ENCODE data around the gene ZSWIM1.

The ZSWIM1 gene

DNA sequence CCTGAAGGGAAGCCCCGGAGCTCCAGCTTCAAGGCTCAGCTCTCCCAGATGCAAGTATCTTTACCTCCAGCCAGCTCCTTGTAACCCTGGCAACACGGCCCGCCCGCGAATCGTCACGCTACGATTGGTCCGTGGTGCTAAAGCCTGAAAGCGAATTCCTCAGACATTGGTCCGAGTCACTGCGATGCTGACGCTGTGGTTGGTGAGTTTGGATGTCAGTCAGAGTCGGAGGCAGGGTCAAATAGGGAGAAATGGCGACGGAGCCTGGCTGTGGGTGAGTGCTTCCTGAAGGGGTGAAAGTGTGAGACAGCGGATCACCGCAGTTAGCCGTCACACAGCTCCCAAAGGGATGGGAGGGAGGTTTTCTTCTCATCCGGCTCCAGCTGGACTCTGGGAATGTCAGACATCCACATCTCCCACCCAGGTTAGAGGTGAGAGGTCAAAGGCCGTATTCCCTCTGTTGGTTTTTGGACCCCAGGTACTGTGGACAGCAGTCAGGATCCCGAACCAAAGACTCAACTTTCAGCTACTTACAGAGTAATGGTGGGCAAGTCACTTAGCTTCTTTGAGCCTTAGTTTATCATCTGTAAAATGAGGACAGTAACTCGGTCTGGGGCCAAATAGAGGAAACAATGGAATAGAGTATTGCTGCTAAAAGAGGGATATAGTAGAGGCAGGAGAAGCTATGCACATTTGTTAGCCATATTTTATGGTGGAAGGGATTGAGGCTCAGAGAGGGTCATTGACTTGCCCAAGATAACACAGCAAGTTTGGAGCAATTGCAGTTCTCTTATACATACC lies at the start of gene ZSWIM1:
ZSWIM1 (plus strand) TSS at position 240 of the 801 bp plus-strand sequence. CDS start 1,366 bp downstream, outside the sequence.
- DNase-seq: peak; percentile 99

GRCh38 chr20:45832619-45833018 lies 48.4 kb upstream of the ZSWIM1 start:
- DNase-seq: peak; percentile 26

DNA sequence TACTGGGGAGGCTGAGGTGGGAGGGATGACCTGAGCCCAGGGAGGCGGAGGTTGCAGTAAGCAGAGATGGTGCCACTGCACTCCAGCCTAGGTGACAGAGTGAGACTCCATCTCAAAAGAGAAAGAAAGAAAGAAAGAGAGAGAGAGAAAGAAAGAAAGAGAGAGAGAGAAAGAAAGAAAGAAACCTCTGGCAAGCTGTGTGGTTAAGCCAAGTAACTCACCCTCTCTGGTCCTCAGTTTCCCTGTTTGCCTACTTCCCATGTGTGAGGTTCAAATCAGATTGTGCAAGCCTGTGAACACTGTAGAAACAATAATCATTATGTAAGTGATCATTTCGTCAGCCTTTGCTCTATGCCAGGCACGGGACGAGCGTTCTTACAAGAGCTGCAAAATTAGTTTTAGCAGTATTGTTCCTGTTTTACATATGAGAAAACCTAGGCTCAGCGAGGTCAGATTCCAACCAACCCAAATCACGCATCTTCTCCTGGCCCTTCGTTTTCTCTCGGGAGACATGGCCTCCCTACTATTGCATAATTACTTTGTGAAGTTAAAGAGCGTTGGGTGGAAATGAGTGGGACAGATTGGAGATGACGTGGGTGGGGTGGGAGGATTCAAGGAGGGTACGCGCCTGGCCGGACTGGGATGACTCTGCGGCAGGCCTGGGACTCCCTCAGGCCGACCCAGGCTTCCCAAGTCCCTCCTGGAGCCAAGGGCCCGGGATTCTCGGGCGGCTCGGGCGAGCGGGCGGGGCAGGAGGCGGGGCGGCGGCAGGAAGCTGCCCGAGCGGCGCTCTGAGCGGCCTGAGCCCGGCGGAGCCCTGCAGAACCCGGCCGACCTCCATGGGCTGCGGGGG lies 47.8 kb upstream of the ZSWIM1 start, which contains the start of gene SNX21:
SNX21 (plus strand) TSS at position 770 of the 853 bp plus-strand sequence. CDS start 121 bp downstream, outside the sequence.
- DNase-seq: peak; percentile 44

DNA sequence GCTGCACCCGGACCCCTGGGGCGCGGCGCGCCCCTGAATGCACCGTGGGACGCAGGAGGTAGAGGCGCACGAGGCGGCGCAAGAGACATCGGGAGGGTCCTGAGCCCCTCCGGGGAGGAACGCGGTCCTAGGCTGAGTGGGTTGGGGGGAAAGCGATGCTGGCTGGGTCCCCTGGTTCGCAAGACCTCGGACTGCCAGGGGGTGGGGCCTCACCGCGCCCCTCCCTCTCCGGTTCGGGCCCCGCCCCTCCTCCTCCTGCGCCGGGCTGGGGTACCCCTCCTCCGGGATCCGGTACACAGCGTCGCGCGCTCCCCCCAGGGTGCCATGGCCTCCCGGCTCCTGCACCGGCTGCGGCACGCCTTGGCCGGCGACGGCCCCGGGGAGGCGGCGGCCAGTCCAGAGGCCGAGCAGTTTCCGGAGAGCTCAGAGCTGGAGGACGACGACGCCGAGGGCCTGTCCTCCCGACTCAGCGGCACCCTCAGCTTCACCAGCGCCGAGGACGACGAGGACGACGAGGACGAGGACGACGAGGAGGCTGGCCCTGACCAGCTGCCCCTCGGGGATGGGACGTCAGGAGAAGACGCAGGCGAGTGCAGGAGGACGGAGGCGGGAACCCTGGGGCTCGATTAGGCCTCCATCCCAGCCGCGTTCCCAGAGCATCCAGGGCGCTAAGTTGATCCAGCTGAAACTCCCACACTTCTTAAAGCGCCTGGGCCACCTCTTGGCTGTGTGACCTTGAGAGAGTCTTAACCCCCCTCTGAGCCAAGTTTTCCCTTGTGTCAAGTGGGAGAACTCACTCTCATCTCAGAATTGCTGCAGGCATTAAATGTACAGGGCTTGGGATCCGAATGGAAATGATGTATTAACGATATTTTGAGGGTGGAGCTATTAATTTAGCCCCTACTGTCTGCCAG lies 46.9 kb upstream of the ZSWIM1 start:
- DNase-seq: no peak

DNA sequence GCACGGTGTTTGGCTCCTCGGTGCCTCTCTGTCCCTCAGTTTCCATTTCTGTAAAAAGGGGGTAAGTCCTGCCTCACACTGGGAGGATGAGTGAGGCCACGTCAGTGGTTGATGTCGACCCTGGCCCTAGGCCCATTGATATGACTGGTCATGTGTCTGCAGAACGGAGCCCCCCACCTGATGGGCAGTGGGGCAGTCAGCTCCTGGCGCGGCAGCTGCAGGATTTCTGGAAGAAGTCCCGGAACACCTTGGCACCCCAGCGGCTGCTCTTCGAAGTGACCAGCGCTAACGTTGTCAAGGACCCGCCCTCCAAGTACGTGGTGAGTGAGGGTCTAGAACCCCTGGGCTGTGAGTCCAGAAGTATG lies 46.2 kb upstream of the ZSWIM1 start:
- no peak for DNase-seq

DNA sequence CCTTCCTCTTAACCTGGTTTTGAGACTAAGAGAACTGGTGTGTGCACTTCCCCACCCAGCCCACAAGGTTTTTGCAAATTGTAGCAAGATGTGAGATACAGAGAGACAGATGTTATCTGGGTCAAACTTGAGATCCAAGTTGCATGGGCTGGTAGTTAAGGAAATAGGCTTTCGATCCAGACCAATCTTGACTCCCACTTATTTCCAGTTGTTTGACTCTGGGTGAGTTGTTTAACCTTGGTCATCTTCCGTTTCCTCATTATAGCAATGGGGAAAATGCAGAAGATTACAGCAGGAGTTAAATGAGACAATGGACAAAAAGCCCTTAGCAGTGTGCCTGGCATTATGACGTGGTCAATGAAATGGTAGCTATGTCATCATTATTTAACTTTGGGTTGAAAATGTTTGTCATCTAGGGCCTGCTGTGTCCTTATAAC lies 45.7 kb upstream of the ZSWIM1 start:
- DNase-seq: no peak

DNA sequence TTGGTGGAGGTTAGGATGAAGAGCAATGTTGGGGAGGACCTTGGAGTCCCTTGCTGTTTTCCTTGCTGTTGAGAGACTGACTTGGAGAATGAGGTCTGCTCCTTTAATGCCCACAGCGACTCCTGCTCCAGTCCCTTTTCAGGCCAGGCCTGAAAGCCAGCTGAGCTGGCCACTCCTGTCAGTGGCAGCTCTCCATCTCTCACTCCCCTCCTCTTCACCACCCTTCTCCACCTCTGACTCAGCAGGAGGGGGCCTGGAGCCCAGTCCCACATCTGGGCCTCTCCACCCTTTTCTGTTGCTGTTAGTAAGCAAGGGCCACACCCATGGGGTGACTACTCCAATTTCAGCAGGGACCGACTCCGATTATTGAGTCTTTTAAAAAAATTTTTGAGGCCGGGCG lies 45.2 kb upstream of the ZSWIM1 start:
- no peak for DNase-seq

DNA sequence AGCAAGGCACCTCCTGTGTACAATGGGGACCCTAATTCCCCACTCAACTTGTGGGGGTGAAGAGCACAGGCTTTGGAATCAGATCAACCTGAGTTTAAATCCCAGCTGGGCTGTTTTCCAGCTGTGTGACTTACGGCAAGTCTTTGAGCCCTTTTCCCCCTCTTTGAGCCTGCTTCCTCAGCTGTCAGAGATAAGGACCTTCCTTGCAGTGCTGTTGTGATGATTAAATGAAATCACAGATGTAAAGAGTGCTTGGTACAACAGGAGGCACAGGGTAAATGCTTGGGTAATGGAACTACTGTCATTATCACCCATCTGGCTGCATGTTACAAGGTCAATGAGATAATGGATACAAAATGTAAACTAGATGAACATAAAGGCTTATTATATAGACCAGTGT lies 44.2 kb upstream of the ZSWIM1 start:
- DNase-seq: peak; percentile 52

DNA sequence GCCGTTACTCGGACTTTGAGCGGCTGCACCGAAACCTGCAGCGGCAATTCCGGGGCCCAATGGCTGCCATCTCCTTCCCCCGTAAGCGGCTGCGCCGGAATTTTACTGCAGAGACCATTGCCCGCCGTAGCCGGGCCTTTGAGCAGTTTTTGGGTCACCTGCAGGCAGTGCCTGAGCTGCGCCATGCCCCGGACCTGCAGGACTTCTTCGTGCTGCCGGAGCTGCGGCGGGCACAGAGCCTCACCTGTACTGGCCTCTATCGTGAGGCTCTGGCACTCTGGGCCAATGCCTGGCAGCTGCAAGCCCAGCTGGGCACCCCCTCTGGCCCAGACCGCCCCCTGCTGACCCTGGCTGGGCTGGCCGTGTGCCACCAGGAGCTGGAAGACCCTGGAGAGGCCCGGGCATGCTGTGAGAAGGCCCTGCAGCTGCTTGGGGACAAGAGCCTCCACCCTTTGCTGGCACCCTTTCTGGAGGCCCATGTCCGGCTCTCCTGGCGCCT lies 40.3 kb upstream of the ZSWIM1 start:
- no peak for DNase-seq

DNA sequence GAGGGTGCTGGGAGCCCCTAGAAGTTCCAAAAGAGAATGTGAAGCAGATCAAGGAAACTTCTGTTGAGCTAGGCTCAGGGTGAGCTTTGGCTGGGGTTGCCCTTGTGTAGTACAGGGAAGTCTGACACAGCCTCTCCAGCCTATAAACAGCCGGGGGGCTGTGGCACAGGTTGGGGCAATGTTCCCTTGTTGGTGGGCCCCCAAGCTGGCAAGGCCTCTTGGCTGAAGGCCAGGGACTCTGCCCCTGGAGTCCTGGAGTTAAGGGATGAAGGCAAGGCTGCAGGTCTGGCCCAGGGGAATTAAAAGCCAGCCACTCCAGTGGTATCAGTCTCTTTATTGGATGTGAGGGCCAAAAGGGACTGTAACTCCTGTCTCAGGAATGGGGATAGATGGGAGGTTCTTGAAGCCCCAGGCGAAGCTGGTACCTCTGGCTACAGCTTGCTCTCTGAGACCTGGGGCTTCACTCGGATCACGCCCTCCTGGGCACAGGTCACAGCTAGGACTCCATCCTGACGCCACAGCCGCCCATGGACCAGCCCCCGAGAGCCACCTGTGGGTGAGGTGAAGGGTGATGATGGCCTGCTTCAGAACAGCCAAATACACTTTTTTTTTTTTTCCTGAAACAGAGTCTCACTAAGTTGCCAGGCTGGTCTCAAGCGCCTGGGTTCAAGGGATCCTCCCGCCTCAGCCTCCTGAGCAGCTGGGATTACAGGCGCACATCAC lies 39.5 kb upstream of the ZSWIM1 start:
- no peak for DNase-seq

- no peak for DNase-seq
These were observed 38.7 kb upstream of the ZSWIM1 start for GRCh38 chr20:45842169-45842812.

DNA sequence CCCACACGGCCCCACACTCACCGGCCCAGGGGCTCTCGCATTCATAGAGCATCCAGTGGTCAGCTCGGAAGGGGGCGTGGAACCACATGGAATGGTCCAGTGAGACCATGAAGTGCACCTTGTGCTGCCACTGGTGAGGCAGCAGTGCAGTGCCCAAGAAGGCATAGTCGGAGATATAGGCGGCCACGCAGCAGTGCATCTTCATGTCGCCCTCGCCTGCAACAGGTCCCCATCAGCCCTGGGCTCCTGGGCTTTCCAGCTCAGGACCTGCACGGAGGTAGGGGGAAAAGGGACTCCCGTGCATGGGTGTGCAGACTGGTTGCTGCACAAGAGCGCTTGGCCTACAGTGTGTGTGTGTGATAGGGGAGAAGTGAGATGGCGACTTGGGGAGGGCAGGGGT lies 37.5 kb upstream of the ZSWIM1 start:
- DNase-seq: no peak

DNA sequence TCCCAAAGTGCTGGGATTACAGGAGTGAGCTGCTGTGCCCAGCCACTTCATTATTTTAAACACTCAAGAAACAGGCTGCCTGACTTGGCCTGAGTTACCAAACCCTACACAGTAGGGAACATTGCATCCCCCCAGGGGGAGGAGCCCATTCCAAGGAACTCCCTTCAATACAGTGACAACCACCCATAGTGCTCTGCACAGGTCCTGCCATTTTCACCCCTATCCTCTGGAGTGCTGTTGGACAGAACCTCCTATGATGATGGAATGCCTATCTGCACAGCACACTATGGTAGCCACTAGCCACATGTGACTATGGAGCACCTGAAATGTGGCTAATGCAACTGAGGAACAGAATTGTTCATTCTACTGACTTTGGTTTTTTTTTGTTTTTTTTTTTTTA lies 35.6 kb upstream of the ZSWIM1 start:
- DNase-seq: no peak

GRCh38 chr20:45848421-45848820 lies 32.6 kb upstream of the ZSWIM1 start:
- DNase-seq: no peak

- DNase-seq: no peak
These were observed 32.0 kb upstream of the ZSWIM1 start for GRCh38 chr20:45848969-45849582.

DNA sequence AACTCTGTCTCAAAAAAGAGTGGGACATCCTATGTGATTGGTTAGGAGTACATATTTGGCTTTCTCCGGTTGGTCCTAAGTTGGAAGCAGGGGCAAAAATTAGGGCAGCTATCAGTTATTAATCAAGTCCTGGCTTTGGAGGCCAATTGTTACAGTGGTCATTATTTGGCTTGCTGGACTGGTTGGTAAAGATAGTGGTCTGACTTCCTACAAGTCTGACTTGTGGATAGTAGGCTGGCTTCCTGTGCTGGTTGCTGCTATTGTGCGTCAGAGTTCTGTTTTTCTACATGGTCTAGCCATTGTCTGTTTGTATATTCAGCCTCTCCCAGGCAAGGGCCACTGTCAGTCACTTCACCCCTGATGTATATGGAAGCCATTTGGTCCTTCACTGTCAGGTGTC lies 30.8 kb upstream of the ZSWIM1 start:
- no peak for DNase-seq

- peak; percentile 70 for DNase-seq
These were observed 30.1 kb upstream of the ZSWIM1 start for GRCh38 chr20:45850926-45851325.

- DNase-seq: no peak
These were observed 29.5 kb upstream of the ZSWIM1 start for GRCh38 chr20:45851501-45851900.

GRCh38 chr20:45852326-45852725 lies 28.7 kb upstream of the ZSWIM1 start:
- DNase-seq: peak; percentile 10

GRCh38 chr20:45853484-45853883 lies 27.5 kb upstream of the ZSWIM1 start:
- no peak for DNase-seq

All from OCI-M1 (cell line).